Stomach smooth muscle (tissue), 2 donors: ENCODE measurements around the gene RBBP4.
"Not testable (repeated sequence)": the region's sequence is repeated elsewhere in the genome, so short reads cannot be mapped to it uniquely, and the experiment has no call there.

Experiments used
- H3K27ac ChIP-seq: one replicate; pipeline ENCODE4 v1.7.0; 2013; ENCODE audit warnings: mild to moderate bottlenecking, low read length, inconsistent platforms
- H3K27me3 ChIP-seq, 2 donors: one replicate each; pipeline ENCODE4 v1.7.0; 2013; ENCODE audit warnings: low read length in 2 of 2; ENCODE audit not compliant: insufficient read depth in 2 of 2, control insufficient read depth in 1 of 2
- H3K36me3 ChIP-seq, 2 donors: one replicate each; pipeline ENCODE4 v1.7.0; 2013; ENCODE audit warnings: low read length in 2 of 2; ENCODE audit not compliant: control insufficient read depth in 2 of 2, insufficient read depth in 2 of 2
- H3K4me1 ChIP-seq: one replicate; pipeline ENCODE4 v1.7.0; 2013; ENCODE audit warnings: low read length; ENCODE audit not compliant: control insufficient read depth, insufficient read depth
- H3K4me3 ChIP-seq, 2 donors: one replicate each; pipeline ENCODE4 v1.7.0; 2013; ENCODE audit warnings: low read length in 2 of 2
- H3K9ac ChIP-seq, 2 donors: one replicate each; pipeline ENCODE4 v1.7.0; 2013; ENCODE audit warnings: low read length in 2 of 2, mild to moderate bottlenecking in 1 of 2
- H3K9me3 ChIP-seq, 2 donors: one replicate each; pipeline ENCODE4 v1.7.0; 2013; ENCODE audit warnings: low read length in 2 of 2; ENCODE audit not compliant: control insufficient read depth in 2 of 2
- donor health status: healthy.
- donor health status: Pancreatic carcinoma.

RBBP4 gene

GRCh38 chr1:32622205-32622604 lies 28.8 kb upstream of the RBBP4 start:
- peaks cover 0 to 2% of the 10 kb centered on the region in 2 donors for H3K36me3 ChIP-seq

GRCh38 chr1:32622806-32623681 lies 28.0 kb upstream of the RBBP4 start:
- Histone ChIP-seq H3K9ac (no peak overlapping the region), H3K36me3 (peaks cover 0 to 2% of the 10 kb centered on the region in 2 donors), H3K4me3 (no peak overlapping the region), H3K4me1 (peaks cover 2% of the 10 kb centered on the region), H3K27ac (no peak overlapping the region), H3K9me3 (no peaks in the 10 kb centered on the region), H3K27me3 (no peaks in the 10 kb centered on the region)

More at GRCh38 chr1:32622205-32622604, 28.8 kb upstream of the RBBP4 start:
- Histone ChIP-seq H3K4me3 (no peak overlapping the region), H3K9ac (no peak overlapping the region), H3K27me3 (no peaks in the 10 kb centered on the region), H3K4me1 (peaks cover 2% of the 10 kb centered on the region), H3K9me3 (no peaks in the 10 kb centered on the region), H3K27ac (no peak overlapping the region)

- Histone ChIP-seq H3K27ac (no peak overlapping the region), H3K27me3 (no peaks in the 10 kb centered on the region), H3K9ac (no peak overlapping the region), H3K36me3 (peaks cover 0 to 2% of the 10 kb centered on the region in 2 donors), H3K4me1 (peaks cover 2% of the 10 kb centered on the region), H3K9me3 (no peaks in the 10 kb centered on the region), H3K4me3 (no peak overlapping the region)
These were observed 27.2 kb upstream of the RBBP4 start for GRCh38 chr1:32623775-32624174.

GRCh38 chr1:32626176-32626575 lies 24.8 kb upstream of the RBBP4 start:
- Histone ChIP-seq H3K4me3 (no peak overlapping the region), H3K9ac (no peak overlapping the region), H3K4me1 (no peaks in the 10 kb centered on the region), H3K27me3 (no peaks in the 10 kb centered on the region), H3K27ac (no peak overlapping the region), H3K9me3 (no peaks in the 10 kb centered on the region), H3K36me3 (peaks cover 0 to 2% of the 10 kb centered on the region in 2 donors)

- H3K27ac ChIP-seq: no peak overlapping the region
- H3K4me1 ChIP-seq: no peaks in the 10 kb centered on the region
- no peak overlapping the region for H3K9ac ChIP-seq
- H3K36me3 ChIP-seq: peaks cover 0 to 3% of the 10 kb centered on the region in 2 donors
- no peaks in the 10 kb centered on the region for H3K9me3 ChIP-seq
- H3K4me3 ChIP-seq: no peak overlapping the region
- no peaks in the 10 kb centered on the region for H3K27me3 ChIP-seq
These were observed 23.3 kb upstream of the RBBP4 start for GRCh38 chr1:32627596-32628162.

- H3K27ac ChIP-seq, H3K9me3 ChIP-seq, H3K9ac ChIP-seq, H3K4me1 ChIP-seq, H3K4me3 ChIP-seq, H3K36me3 ChIP-seq, H3K27me3 ChIP-seq: not testable (repeated sequence)
These were observed 20.8 kb upstream of the RBBP4 start for GRCh38 chr1:32630173-32630572.

- Histone ChIP-seq H3K9me3 (no peaks in the 10 kb centered on the region), H3K4me1 (no peaks in the 10 kb centered on the region), H3K4me3 (no peak overlapping the region), H3K36me3 (peaks cover 6 to 7% of the 10 kb centered on the region in 2 donors), H3K27me3 (no peaks in the 10 kb centered on the region), H3K9ac (no peak overlapping the region), H3K27ac (no peak overlapping the region)
These were observed 18.2 kb upstream of the RBBP4 start for GRCh38 chr1:32632829-32633228.

- H3K36me3 ChIP-seq: peaks cover 6 to 8% of the 10 kb centered on the region in 2 donors
- H3K9me3 ChIP-seq: no peaks in the 10 kb centered on the region
- no peak overlapping the region for H3K4me3 ChIP-seq
- no peaks in the 10 kb centered on the region for H3K27me3 ChIP-seq
- H3K27ac ChIP-seq: no peak overlapping the region
- H3K9ac ChIP-seq: no peak overlapping the region
- H3K4me1 ChIP-seq: no peaks in the 10 kb centered on the region
These were observed 15.3 kb upstream of the RBBP4 start for GRCh38 chr1:32635508-32636277.

GRCh38 chr1:32636914-32637645 lies 13.9 kb upstream of the RBBP4 start:
- H3K9me3 ChIP-seq: no peaks in the 10 kb centered on the region
- H3K27ac ChIP-seq: no peak overlapping the region
- H3K4me1 ChIP-seq: no peaks in the 10 kb centered on the region
- peaks cover 6 to 8% of the 10 kb centered on the region in 2 donors for H3K36me3 ChIP-seq
- no peak overlapping the region for H3K4me3 ChIP-seq
- no peaks in the 10 kb centered on the region for H3K27me3 ChIP-seq
- no peak overlapping the region for H3K9ac ChIP-seq

- peaks cover 0 to 2% of the 10 kb centered on the region in 2 donors for H3K36me3 ChIP-seq
These were observed 11.4 kb upstream of the RBBP4 start for GRCh38 chr1:32639489-32640075.

More at GRCh38 chr1:32639489-32640075, 11.4 kb upstream of the RBBP4 start:
- Histone ChIP-seq H3K9ac (no peak overlapping the region), H3K4me1 (no peaks in the 10 kb centered on the region), H3K4me3 (no peak overlapping the region), H3K9me3 (no peaks in the 10 kb centered on the region), H3K27me3 (no peaks in the 10 kb centered on the region), H3K27ac (no peak overlapping the region)
